Measurements from ENCODE around the gene CCDC78.

- no peak for TF ChIP-seq CTCF (IDR thresholded peaks at IDR 0.05; ENCODE audit: insufficient read depth, low read length, poor library complexity, severe bottlenecking)
- TF ChIP-seq EZH2phosphoT487 (conservative IDR thresholded peaks at IDR 0.05; ENCODE audit: low read length), result no peak
Measured at GRCh38 chr16:700684-701584, 25.3 kb downstream of the CCDC78 start.
